ENCODE data around the gene NAALADL2. TPM values are rescaled to one million over a fixed set of nuclear protein-coding genes. Genes with fewer than 3 reads are reported as not detected.

Gene NAALADL2
- total RNA-seq, 1 experiment from 2014 or later, result 1.6 TPM

DNA sequence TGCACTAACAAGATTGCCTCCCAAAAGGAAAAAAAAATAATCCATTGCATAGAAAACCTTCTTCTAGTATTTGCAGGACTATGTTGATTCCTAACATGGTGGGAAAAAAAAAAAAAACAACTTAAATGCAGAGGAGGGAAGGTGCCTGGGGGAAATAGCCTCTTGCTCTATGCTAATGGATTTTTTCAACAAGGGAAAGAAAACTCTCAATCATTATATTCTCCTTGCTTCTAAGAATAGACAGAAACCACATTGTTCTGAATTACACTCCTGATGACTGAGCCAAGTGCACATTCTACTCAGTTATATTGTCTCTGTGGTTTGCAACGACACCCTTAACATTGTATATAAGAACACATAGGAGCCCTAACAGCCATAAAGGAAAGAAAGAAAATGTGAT is 760.2 kb downstream of the NAALADL2 start:
- Histone ChIP-seq H3K79me1 (ENCODE audit: insufficient read depth, low read depth, low read length, poor library complexity, severe bottlenecking) (no peaks in the 10 kb centered on the region), H3T11ph (ENCODE audit: low read length) (no peak overlapping the region), H3K4ac (ENCODE audit: low read depth, low read length) (no peak overlapping the region)

More for the DNA sequence above, 760.2 kb downstream of the NAALADL2 start:
- no peak overlapping the region for H2AK5ac ChIP-seq (ENCODE audit: insufficient read length, low read length)
- no peak overlapping the region for H3K9ac ChIP-seq (ENCODE audit: extremely low read depth, insufficient read length, low read length)
- Mint-ChIP-seq H3K27me3 (ENCODE audit: low read depth) (no peaks in the 10 kb centered on the region), H3K9me3 (no peaks in the 10 kb centered on the region), H3K4me3 (no peak overlapping the region), H3K4me1 (no peaks in the 10 kb centered on the region), H3K36me3 (ENCODE audit: insufficient read depth in 1 of 3, low read depth in 3 of 3) (peaks cover 0 to 5% (median 0%) of the 10 kb centered on the region in 3 experiments; a peak in 2 of 7 replicates), H3K27ac (no peak overlapping the region)
- H2BK20ac ChIP-seq (ENCODE audit: low read depth, low read length, poor library complexity, severe bottlenecking), result no peak overlapping the region
- H3K18ac ChIP-seq (ENCODE audit: insufficient read length, low read depth, low read length), result no peak overlapping the region
- no peaks in the 10 kb centered on the region for H3K79me2 ChIP-seq (ENCODE audit: insufficient read depth, low read length)
- no peak overlapping the region for H3K56ac ChIP-seq (ENCODE audit: insufficient read length, low read depth, low read length)
- no peak for DNase-seq
- H3K27me3 ChIP-seq (ENCODE audit: insufficient read depth, low read length), result no peaks in the 10 kb centered on the region
- no peaks in the 10 kb centered on the region for H3K9me3 ChIP-seq (ENCODE audit: control insufficient read depth, low read depth, low read length)
- H4K8ac ChIP-seq (replicated peaks; ENCODE audit: insufficient read length, low read depth, low read length), result no peak overlapping the region
- H3K14ac ChIP-seq (ENCODE audit: insufficient read depth, low read length), result no peak overlapping the region
- no CpG with 5 or more reads among the region's 1 CpG for WGBS (ENCODE audit: extremely low coverage, insufficient read length, low lambda C conversion rate)
- H2BK12ac ChIP-seq (ENCODE audit: insufficient read length, low read depth, low read length), result no peak overlapping the region
- no peak overlapping the region for H2BK15ac ChIP-seq (ENCODE audit: low read depth, low read length)
- no peaks in the 10 kb centered on the region for H3K23me2 ChIP-seq (ENCODE audit: insufficient read length, low read depth, low read length, poor library complexity, severe bottlenecking)
- no peak overlapping the region for H3K27ac ChIP-seq (ENCODE audit: insufficient read length, low read depth, low read length)
- no peak overlapping the region for H2AFZ ChIP-seq (ENCODE audit: low read length)
- H4K91ac ChIP-seq (ENCODE audit: insufficient read length, low read depth, low read length), result no peak overlapping the region
- no peaks in the 10 kb centered on the region for H3K4me1 ChIP-seq (ENCODE audit: insufficient read depth, low read length)
- H2BK5ac ChIP-seq (ENCODE audit: insufficient read length, low read length), result no peak overlapping the region
- TF ChIP-seq, protein P1, sequence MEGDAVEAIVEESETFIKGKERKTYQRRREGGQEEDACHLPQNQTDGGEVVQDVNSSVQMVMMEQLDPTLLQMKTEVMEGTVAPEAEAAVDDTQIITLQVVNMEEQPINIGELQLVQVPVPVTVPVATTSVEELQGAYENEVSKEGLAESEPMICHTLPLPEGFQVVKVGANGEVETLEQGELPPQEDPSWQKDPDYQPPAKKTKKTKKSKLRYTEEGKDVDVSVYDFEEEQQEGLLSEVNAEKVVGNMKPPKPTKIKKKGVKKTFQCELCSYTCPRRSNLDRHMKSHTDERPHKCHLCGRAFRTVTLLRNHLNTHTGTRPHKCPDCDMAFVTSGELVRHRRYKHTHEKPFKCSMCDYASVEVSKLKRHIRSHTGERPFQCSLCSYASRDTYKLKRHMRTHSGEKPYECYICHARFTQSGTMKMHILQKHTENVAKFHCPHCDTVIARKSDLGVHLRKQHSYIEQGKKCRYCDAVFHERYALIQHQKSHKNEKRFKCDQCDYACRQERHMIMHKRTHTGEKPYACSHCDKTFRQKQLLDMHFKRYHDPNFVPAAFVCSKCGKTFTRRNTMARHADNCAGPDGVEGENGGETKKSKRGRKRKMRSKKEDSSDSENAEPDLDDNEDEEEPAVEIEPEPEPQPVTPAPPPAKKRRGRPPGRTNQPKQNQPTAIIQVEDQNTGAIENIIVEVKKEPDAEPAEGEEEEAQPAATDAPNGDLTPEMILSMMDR (conservative IDR thresholded peaks at IDR 0.05), result no peak
- no peak overlapping the region for H3K4me2 ChIP-seq (ENCODE audit: insufficient read depth, insufficient read length, low read length)
- H4K20me1 ChIP-seq (ENCODE audit: control insufficient read depth, insufficient read depth, insufficient read length), result no peaks in the 10 kb centered on the region
- H3K23ac ChIP-seq (ENCODE audit: insufficient read length, low read depth, low read length), result no peak overlapping the region
- no peak overlapping the region for H4K5ac ChIP-seq (ENCODE audit: insufficient read length, low read depth, low read length)
- no peak overlapping the region for H2BK120ac ChIP-seq (ENCODE audit: low read depth, low read length, poor library complexity, severe bottlenecking)

All from H9 (cell line).